Stomach (tissue), 9 donors: Measurements from ENCODE around the gene WNK1. TPM values are rescaled to one million over a fixed set of nuclear protein-coding genes. Genes with fewer than 3 reads are reported as not detected.
"Not testable (repeated sequence)": the region's sequence is repeated elsewhere in the genome, so short reads cannot be mapped to it uniquely, and the experiment has no call there.

Source experiments
- DNase-seq, 2 donors: peaks; one replicate each; pipeline versions ENCODE4 v3.0.0 to v3.0.0-alpha.2; 2013 to 2019
- H3K27ac ChIP-seq, 5 donors: fragments of 200-600 bp in 4 of 5; sonication (generic) in 4 of 5; one replicate each; pipeline ENCODE4 v1.5.1; 2013 to 2019; ENCODE audit warnings: mild to moderate bottlenecking in 1 of 5, moderate library complexity in 1 of 5
- H3K27me3 ChIP-seq, 3 donors: fragments of 200-600 bp; sonication (generic); one replicate each; pipeline ENCODE4 v1.5.1; 2017 to 2019; ENCODE audit warnings: mixed run types in 1 of 3
- H3K36me3 ChIP-seq, 4 donors: fragments of 200-600 bp; sonication (generic); 1 replicate in 3 of 4; 2 replicates in 1 of 4; pipeline ENCODE4 v1.5.1; 2016 to 2019
- H3K4me1 ChIP-seq, 4 donors: fragments of 200-600 bp; sonication (generic); one replicate each; pipeline ENCODE4 v1.5.1; 2016 to 2019
- H3K4me3 ChIP-seq, 4 donors: fragments of 200-600 bp; sonication (generic) in 3 of 4; one replicate each; pipeline ENCODE4 v1.5.1; 2016 to 2019; ENCODE audit warnings: mild to moderate bottlenecking in 1 of 4
- H3K9me3 ChIP-seq, 4 donors: fragments of 200-600 bp; sonication (generic); one replicate each; pipeline ENCODE4 v1.5.1; 2016 to 2019
- EP300 ChIP-seq: sonication (generic); formaldehyde crosslinking; IDR thresholded peaks from one replicate; pipeline ENCODE4 v1.6.1; 2017; ENCODE audit warnings: antibody characterized with exemption
- POLR2A ChIP-seq, 4 donors: fragments of 450-650 bp; IDR thresholded peaks; one replicate each; pipeline ENCODE4 v1.6.1; 2016; ENCODE audit warnings: antibody characterized with exemption in 4 of 4, control low read depth in 2 of 4, mild to moderate bottlenecking in 1 of 4, moderate library complexity in 1 of 4
- POLR2AphosphoS5 ChIP-seq, 3 donors: sonication (generic); formaldehyde crosslinking; IDR thresholded peaks; one replicate each; pipeline ENCODE4 v1.6.1; 2016; ENCODE audit warnings: antibody characterized with exemption in 3 of 3
- WGBS, 5 donors: extraction: QIAGEN DNeasy Blood & Tissue Kit in 3 of 5; methylation state at CpG; one replicate each; pipeline versions ENCODE4 v1.1.5 to v1.1.7; 2013 to 2018; 5-methylcytosine and 5-hydroxymethylcytosine counted together
- intact Hi-C: fragments of 100-400 bp; cut with DNase I; formaldehyde crosslinking; loops from one replicate; pipeline ENCODE4 v1.15.1; 2023; ENCODE audit warnings: low total_unique reads
- polyA plus RNA-seq, 3 donors: library from polyadenylated mRNA; stranded (reverse); fragments of 200-250 nt; gene quantifications; one replicate each; pipeline ENCODE4 v1.2.3, GENCODE V29; 2013
- total RNA-seq, 5 donors: library from RNA; depleted of rRNA; stranded (reverse); fragments of >200 nt; gene quantifications; one replicate each; pipeline versions ENCODE4 v1.1.0 to v1.2.3, GENCODE V29; 2014 to 2016
- TF ChIP-seq, protein P1 (sequence below), 7 experiments: fragments of 450-650 bp in 4 of 7; fragments of 200-600 bp in 3 of 7; sonication (generic) in 3 of 7; IDR thresholded peaks; one replicate each; pipeline ENCODE4 v1.5.1; 2016 to 2019; ENCODE audit warnings: antibody characterized with exemption in 7 of 7, control low read depth in 2 of 7, mild to moderate bottlenecking in 1 of 7
- donor health status: healthy with polysubstance abuse.
- donor health status: Bipolar disorder and iron deficiency.
- donor health status: healthy.

Gene WNK1
- total and polyA plus RNA-seq, 8 donors, result 13.2 to 192 (median 84.5) TPM

DNA sequence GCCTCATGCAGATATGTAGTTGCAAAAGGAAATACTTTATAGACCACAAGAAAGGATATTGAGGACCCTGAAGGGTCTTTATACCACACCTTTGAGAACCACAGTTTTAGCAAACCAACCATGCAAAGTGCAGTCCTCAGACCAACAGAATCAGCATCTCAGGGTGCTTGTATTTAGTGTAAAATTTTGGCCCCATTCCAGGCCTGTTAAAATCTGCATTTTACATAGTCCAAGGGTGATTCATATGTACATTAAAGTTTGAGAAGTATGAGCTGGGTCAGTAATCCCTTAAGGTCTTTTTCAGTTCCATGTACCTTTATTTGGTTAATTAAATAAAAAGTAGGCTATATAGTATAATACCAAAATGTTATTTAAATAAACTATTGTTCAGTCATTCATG lies 91.2 kb downstream of the WNK1 start:
- DNase-seq, result no peak
- intact Hi-C loops, result no loop called here
- peaks cover 0 to 33% (median 5%) of the 10 kb centered on the region in 4 donors for H3K36me3 ChIP-seq
- no peak overlapping the region for H3K4me3 ChIP-seq
- H3K27ac ChIP-seq, result no peak overlapping the region
- no peaks in the 10 kb centered on the region for H3K27me3 ChIP-seq
- TF ChIP-seq POLR2A (IDR thresholded peaks at IDR 0.05) (no peak), EP300 (no peak), POLR2AphosphoS5 (IDR thresholded peaks at IDR 0.05) (no peak)
- TF ChIP-seq, protein P1, sequence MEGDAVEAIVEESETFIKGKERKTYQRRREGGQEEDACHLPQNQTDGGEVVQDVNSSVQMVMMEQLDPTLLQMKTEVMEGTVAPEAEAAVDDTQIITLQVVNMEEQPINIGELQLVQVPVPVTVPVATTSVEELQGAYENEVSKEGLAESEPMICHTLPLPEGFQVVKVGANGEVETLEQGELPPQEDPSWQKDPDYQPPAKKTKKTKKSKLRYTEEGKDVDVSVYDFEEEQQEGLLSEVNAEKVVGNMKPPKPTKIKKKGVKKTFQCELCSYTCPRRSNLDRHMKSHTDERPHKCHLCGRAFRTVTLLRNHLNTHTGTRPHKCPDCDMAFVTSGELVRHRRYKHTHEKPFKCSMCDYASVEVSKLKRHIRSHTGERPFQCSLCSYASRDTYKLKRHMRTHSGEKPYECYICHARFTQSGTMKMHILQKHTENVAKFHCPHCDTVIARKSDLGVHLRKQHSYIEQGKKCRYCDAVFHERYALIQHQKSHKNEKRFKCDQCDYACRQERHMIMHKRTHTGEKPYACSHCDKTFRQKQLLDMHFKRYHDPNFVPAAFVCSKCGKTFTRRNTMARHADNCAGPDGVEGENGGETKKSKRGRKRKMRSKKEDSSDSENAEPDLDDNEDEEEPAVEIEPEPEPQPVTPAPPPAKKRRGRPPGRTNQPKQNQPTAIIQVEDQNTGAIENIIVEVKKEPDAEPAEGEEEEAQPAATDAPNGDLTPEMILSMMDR (IDR thresholded peaks at IDR 0.05), result no peak
- peaks cover 0 to 13% (median 2%) of the 10 kb centered on the region in 4 donors for H3K4me1 ChIP-seq
- no peaks in the 10 kb centered on the region for H3K9me3 ChIP-seq

DNA sequence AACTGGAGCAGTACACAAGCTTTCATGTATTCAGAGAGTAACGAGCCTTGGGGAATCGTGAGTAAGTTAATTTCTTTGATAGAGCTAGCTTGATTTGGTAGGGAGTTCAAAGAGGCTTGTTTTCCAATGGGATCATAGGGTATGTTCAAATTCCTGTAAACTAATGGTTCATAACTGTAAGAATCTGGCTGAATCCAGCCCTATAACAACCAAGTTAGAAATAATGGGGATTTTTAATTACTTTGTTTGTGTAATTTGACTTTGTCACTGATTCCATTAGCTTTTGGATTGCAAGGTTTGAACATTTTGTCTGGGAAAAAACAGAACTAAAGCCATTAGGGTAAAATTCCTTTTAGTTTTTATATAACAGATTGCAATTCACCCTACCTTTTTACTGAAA lies 94.0 kb downstream of the WNK1 start:
- Histone ChIP-seq H3K9me3 (no peaks in the 10 kb centered on the region), H3K4me3 (no peak overlapping the region), H3K27me3 (no peaks in the 10 kb centered on the region), H3K4me1 (peaks cover 0 to 27% (median 13%) of the 10 kb centered on the region in 4 donors), H3K27ac (no peak overlapping the region), H3K36me3 (peaks cover 0 to 20% (median 2%) of the 10 kb centered on the region in 4 donors)
- no peak for DNase-seq
- TF ChIP-seq POLR2A (IDR thresholded peaks at IDR 0.05), result no peak
- TF ChIP-seq, protein P1 (IDR thresholded peaks at IDR 0.05), result no peak
- TF ChIP-seq EP300, result no peak
- no peak for TF ChIP-seq POLR2AphosphoS5 (IDR thresholded peaks at IDR 0.05)
- intact Hi-C loops, result no loop called here
- WGBS, 5 donors, result 84 to 90% (median 88%) methylated on average over 2 of the region's 2 CpGs

DNA sequence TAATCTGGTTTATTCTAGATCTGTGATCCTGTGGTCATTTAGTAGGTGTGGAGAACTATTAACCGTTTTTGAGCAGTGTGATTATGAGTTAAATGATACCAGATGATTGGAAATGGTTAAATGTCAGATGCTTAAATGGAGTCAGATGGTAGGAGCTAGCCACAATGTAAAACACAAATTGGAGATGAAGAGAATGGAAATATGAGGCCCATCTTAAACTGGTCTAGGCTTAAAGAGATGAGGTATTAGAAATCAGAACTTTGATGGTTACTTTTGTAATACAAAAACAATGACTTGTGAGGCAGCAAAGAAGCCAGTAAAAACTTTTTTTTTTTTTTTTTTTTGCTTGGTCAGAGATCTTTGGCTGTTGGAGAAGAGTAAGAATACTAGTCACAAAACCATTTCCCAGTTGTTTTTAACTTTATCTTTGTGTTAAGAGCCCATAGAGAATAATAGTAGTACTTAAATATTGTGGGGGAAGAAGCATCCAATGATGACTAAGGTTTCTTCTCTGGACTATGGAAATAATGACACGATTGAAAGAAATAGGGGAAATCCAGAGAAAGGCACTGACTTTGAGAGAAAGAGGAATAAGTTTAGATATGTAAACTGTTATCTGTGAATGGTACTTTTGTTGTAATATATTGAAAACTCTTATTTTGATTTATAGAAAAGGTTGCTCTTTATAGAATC lies 95.9 kb downstream of the WNK1 start:
- WGBS, 5 donors, result 59 to 79% (median 66%) methylated on average over 2 of the region's 2 CpGs
- H3K36me3 ChIP-seq, result peaks cover 0 to 10% (median 0%) of the 10 kb centered on the region in 4 donors
- H3K27ac ChIP-seq, result no peak overlapping the region
- H3K4me3 ChIP-seq, result no peak overlapping the region
- peaks cover 0 to 46% (median 23%) of the 10 kb centered on the region in 4 donors for H3K4me1 ChIP-seq
- no peaks in the 10 kb centered on the region for H3K27me3 ChIP-seq
- TF ChIP-seq POLR2AphosphoS5 (IDR thresholded peaks at IDR 0.05), result no peak
- TF ChIP-seq POLR2A (IDR thresholded peaks at IDR 0.05), result no peak
- TF ChIP-seq, protein P1 (IDR thresholded peaks at IDR 0.05), result no peak
- TF ChIP-seq EP300, result no peak
- DNase-seq, result no peak
- intact Hi-C loops, result no loop called here
- H3K9me3 ChIP-seq, result no peaks in the 10 kb centered on the region

DNA sequence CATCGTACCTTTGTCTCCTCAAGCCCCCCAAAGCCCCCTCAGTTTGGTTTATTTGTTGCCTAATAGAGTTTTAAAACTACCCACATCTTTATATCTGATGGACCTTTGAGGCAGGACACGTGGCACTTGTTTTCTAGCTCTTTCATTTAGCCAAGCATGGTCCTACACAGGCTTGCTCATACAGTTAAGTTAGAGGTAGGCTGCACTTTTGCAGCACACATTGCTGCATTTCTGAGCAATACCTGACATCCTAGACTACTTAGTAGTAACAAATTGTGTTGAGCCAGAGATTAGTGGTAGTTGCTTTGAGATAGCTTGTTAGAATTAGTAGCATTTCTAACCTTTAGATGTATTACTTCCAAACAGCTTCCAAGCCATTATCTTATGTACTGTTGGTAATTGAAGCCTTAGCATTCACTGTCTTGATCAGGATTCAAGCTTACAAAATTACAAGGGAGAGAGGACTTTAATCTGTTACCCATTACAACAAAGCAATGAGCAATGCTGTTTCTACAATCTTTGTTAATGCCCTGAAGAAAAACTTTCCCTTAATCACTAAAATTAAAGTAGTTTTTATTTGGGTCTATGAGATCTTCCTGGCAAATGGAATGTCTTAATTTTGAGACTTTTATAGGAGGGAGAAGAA lies 96.6 kb downstream of the WNK1 start:
- peaks cover 0 to 52% (median 23%) of the 10 kb centered on the region in 4 donors for H3K4me1 ChIP-seq
- 80 to 86% (median 85%) methylated on average over 2 of the region's 2 CpGs for WGBS, 5 donors
- no peak overlapping the region for H3K4me3 ChIP-seq
- peaks cover 0 to 4% (median 0%) of the 10 kb centered on the region in 4 donors for H3K36me3 ChIP-seq
- H3K27ac ChIP-seq, result no peak overlapping the region
- no peak for DNase-seq
- no peaks in the 10 kb centered on the region for H3K27me3 ChIP-seq
- H3K9me3 ChIP-seq, result no peaks in the 10 kb centered on the region
- intact Hi-C loops, result no loop called here
- TF ChIP-seq POLR2AphosphoS5 (IDR thresholded peaks at IDR 0.05) (no peak), POLR2A (IDR thresholded peaks at IDR 0.05) (no peak), EP300 (no peak)
- TF ChIP-seq, protein P1 (IDR thresholded peaks at IDR 0.05), result no peak

DNA sequence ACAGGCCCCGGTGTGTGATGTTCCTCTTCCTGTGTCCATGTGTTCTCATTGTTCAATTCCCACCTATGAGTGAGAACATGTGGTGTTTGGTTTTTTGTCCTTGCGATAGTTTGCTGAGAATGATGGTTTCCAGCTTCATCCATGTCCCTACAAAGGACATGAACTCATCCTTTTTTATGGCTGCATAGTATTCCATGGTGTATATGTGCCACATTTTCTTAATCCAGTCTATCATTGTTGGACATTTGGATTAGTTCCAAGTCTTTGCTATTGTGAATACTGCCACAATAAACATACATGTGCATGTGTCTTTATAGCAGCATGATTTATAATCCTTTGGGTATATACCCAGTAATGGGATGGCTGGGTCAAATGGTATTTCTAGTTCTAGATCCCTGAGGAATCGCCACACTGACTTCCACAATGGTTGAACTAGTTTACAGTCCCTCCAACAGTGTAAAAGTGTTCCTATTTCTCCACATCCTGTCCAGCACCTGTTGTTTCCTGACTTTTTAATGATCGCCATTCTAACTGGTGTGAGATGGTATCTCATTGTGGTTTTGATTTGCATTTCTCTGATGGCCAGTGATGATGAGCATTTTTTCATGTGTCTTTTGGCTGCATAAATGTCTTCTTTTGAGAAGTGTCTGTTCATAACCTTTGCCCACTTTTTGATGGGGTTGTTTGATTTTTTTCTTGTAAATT lies 97.5 kb downstream of the WNK1 start:
- H3K9me3 ChIP-seq, result not testable (repeated sequence)

More for the DNA sequence above, 97.5 kb downstream of the WNK1 start:
- H3K27ac ChIP-seq, H3K36me3 ChIP-seq, H3K27me3 ChIP-seq, DNase-seq, H3K4me3 ChIP-seq, intact Hi-C loops: not testable (repeated sequence)
- 88 to 100% (median 93%) methylated on average over 1 to 4 of the region's 4 CpGs for WGBS, 5 donors
- H3K4me1 ChIP-seq, result peaks cover 0 to 61% (median 26%) of the 10 kb centered on the region in 4 donors
